Measurements from ENCODE around the gene ZNF44. TPM values are rescaled to one million over a fixed set of nuclear protein-coding genes. Genes with fewer than 3 reads are reported as not detected.

The ZNF44 gene
- total and polyA plus RNA-seq, 10 donors: 6.7 to 21.3 (median 13.4) TPM

- peaks cover 19 to 88% (median 62%) of the 10 kb centered on the region in 6 donors for H3K36me3 ChIP-seq
- no peak for DNase-seq
- H3K4me1 ChIP-seq: no peaks in the 10 kb centered on the region
- no peak overlapping the region for H3K27ac ChIP-seq
- H3K4me3 ChIP-seq: peak overlapping the region in 1 of 8 donors; percentile 18
- no peaks in the 10 kb centered on the region for H3K27me3 ChIP-seq (replicated peaks in 1 of 7)
- WGBS, 5 donors: 96 to 98% (median 97%) methylated on average over 5 of the region's 5 CpGs
- intact Hi-C loops (cut with DNase I; ENCODE audit: low total_unique reads): no loop called here
- peaks cover 25 to 100% (median 98%) of the 10 kb centered on the region in 8 donors for H3K9me3 ChIP-seq
- TF ChIP-seq CTCF (IDR thresholded peaks at IDR 0.05 in 8 of 11, conservative IDR thresholded peaks at IDR 0.05 in 3 of 11): no peak
These were observed 22.3 kb downstream of the ZNF44 start for GRCh38 chr19:12272386-12272785.

- WGBS, 5 donors: 95 to 100% (median 98%) methylated on average over 2 of the region's 2 CpGs
- intact Hi-C loops (cut with DNase I; ENCODE audit: low total_unique reads): no loop called here
- no peak for DNase-seq
- Histone ChIP-seq H3K4me3 (no peak overlapping the region), H3K36me3 (peaks cover 19 to 73% (median 55%) of the 10 kb centered on the region in 6 donors), H3K27me3 (replicated peaks in 1 of 7) (no peaks in the 10 kb centered on the region), H3K4me1 (no peaks in the 10 kb centered on the region), H3K9me3 (peaks cover 29 to 100% (median 98%) of the 10 kb centered on the region in 8 donors), H3K27ac (no peak overlapping the region)
- TF ChIP-seq POLR2A (IDR thresholded peaks at IDR 0.05): no peak
- TF ChIP-seq CTCF (IDR thresholded peaks at IDR 0.05 in 8 of 11, conservative IDR thresholded peaks at IDR 0.05 in 3 of 11): no peak
- TF ChIP-seq POLR2AphosphoS5 (IDR thresholded peaks at IDR 0.05): no peak
These were observed 23.8 kb downstream of the ZNF44 start for GRCh38 chr19:12270854-12271253.

- H3K27ac ChIP-seq: no peak overlapping the region
- H3K27me3 ChIP-seq (replicated peaks in 1 of 7): no peaks in the 10 kb centered on the region
- TF ChIP-seq POLR2A (IDR thresholded peaks at IDR 0.05) (no peak), CTCF (IDR thresholded peaks at IDR 0.05 in 8 of 11, conservative IDR thresholded peaks at IDR 0.05 in 3 of 11) (no peak), POLR2AphosphoS5 (IDR thresholded peaks at IDR 0.05) (no peak)
- intact Hi-C loops (cut with DNase I; ENCODE audit: low total_unique reads): no loop called here
- 60 to 82% (median 70%) methylated on average over 28 to 46 of the region's 46 CpGs for WGBS, 5 donors
- H3K4me1 ChIP-seq: no peaks in the 10 kb centered on the region
- peaks cover 11 to 100% (median 92%) of the 10 kb centered on the region in 8 donors for H3K9me3 ChIP-seq
- no peak overlapping the region for H3K4me3 ChIP-seq
- DNase-seq: no peak
- peaks cover 0 to 26% (median 9%) of the 10 kb centered on the region in 6 donors for H3K36me3 ChIP-seq
These were observed 28.6 kb downstream of the ZNF44 start for GRCh38 chr19:12265921-12266704.

- intact Hi-C loops (cut with DNase I; ENCODE audit: low total_unique reads): no loop called here
- Histone ChIP-seq H3K27ac (no peak overlapping the region), H3K27me3 (replicated peaks in 1 of 7) (no peaks in the 10 kb centered on the region), H3K4me3 (no peak overlapping the region), H3K4me1 (no peaks in the 10 kb centered on the region), H3K36me3 (no peaks in the 10 kb centered on the region), H3K9me3 (peaks cover 4 to 100% (median 83%) of the 10 kb centered on the region in 8 donors)
- no peak for DNase-seq
- 84 to 100% (median 94%) methylated on average over 1 of the region's 1 CpG for WGBS, 5 donors
- no peak for TF ChIP-seq CTCF (IDR thresholded peaks at IDR 0.05 in 8 of 11, conservative IDR thresholded peaks at IDR 0.05 in 3 of 11)
- no peak for TF ChIP-seq POLR2A (IDR thresholded peaks at IDR 0.05)
- no peak for TF ChIP-seq POLR2AphosphoS5 (IDR thresholded peaks at IDR 0.05)
These were observed 33.1 kb downstream of the ZNF44 start for GRCh38 chr19:12261554-12261953.
